ENCODE data around the gene ANGPTL8.

ANGPTL8 gene

GRCh38 chr19:11236324-11237301, 2.8 kb upstream of the ANGPTL8 start:
- no peak for DNase-seq (ENCODE audit: low read depth in 2 of 2)

DNA sequence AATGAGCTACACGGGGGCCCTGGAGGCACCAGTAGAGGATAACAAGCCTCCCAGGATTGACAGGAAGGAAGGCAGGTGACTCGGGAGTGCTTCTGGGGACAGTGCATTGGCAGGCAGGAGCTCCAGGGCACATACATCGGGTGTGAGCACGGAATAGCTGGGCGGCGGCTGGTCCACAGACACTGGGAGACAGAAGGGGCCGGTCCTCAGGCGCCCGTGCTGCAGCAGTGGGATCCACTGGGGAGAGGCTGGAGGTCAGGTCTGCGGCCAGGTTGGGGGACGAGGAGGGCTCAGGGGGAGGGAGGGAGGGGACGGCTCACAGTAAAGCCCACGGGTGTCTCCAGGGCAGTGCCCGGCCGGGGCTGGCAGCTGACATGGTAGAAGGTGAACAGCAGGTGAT, 2.1 kb upstream of the ANGPTL8 start:
- no peak for DNase-seq (ENCODE audit: low read depth in 2 of 2)

GRCh38 chr19:11238041-11238440, 1.4 kb upstream of the ANGPTL8 start:
- no peak for DNase-seq (ENCODE audit: low read depth in 2 of 2)

DNA sequence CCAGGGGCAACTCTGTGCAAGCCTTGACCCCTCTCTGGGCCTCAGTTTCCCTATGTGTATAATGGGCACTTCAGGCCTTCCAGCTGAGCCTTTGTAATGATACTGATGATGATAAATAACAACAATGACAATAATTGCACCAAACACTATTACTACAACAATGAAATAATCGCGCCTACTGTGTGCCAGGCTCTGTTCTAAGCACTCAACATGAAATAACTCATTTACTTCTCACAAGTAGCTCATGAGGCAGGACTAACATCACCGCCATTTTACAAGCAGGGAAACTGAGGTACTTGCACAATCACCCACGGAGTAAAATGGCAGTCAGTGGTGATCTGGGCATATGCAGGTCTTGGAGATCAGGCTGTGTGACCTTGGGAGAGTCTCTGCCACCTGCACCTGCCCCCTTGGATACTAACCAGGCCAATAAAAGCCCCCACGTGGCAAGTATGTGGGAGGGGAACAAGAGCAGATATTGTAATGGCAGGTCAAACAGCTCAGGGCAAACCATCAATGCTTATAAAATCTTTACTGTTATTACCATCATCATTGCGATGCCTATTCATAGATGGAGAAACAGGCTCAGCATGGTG, 540 bp upstream of the ANGPTL8 start:
- DNase-seq (ENCODE audit: low read depth in 2 of 2): no peak

- no peak for DNase-seq (ENCODE audit: low read depth in 2 of 2)
Measured at GRCh38 chr19:11240008-11240444, 607 bp downstream of the ANGPTL8 start.

DNA sequence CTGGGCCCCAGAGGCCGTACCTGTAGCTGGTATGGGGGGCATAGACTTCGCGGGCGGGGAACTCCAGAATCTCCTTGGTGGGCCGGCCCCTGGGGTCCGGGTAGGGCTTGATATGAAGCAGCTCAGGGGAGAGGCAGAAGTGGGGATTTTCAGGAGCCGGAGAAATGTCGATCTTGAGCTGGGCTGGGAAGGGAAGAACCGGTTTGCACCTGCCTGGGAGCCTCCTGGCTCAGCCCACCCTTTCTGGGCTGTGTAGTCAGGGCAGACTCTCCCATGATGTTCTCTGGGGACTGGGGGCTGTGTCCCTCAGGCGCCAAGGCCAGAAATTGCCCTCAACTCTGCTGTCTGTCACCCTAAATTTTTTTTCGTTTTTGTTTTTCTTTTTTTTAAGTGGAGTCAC, 2.6 kb downstream of the ANGPTL8 start:
- DNase-seq (ENCODE audit: low read depth in 2 of 2): no peak

GRCh38 chr19:11242864-11243797, 3.7 kb downstream of the ANGPTL8 start:
- peak; percentile 74 to 81 for DNase-seq (ENCODE audit: low read depth in 2 of 2)

GRCh38 chr19:11243798-11244169, 4.4 kb downstream of the ANGPTL8 start:
- no peak for DNase-seq (ENCODE audit: low read depth in 2 of 2)

GRCh38 chr19:11244846-11245589, 5.6 kb downstream of the ANGPTL8 start:
- no peak for DNase-seq (ENCODE audit: low read depth in 2 of 2)

DNA sequence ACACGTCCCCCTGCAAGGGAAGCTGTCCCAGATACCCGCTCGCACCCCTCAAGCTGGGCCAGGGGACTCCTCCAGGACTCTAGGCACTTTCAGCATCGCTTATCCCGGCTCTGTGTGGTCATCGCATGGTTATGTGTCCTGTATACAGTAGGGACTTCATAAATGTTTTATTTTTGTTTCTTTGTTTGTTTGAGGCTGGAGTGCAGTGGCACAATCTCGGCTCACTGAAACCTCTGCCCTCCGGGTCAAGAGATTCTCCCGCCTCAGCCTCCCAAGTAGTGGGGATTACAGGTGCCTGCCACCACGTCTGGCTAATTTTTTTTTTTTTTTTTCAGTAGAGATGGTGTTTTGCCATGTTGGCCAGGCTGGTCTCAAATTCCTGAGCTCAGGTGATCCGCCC, 7.5 kb downstream of the ANGPTL8 start:
- DNase-seq (ENCODE audit: low read depth in 2 of 2): no peak

- no peak for DNase-seq (ENCODE audit: low read depth in 2 of 2)
Measured at GRCh38 chr19:11247391-11247790, 8.0 kb downstream of the ANGPTL8 start.

- no peak for DNase-seq (ENCODE audit: low read depth in 2 of 2)
Measured at GRCh38 chr19:11247934-11248333, 8.5 kb downstream of the ANGPTL8 start.

DNA sequence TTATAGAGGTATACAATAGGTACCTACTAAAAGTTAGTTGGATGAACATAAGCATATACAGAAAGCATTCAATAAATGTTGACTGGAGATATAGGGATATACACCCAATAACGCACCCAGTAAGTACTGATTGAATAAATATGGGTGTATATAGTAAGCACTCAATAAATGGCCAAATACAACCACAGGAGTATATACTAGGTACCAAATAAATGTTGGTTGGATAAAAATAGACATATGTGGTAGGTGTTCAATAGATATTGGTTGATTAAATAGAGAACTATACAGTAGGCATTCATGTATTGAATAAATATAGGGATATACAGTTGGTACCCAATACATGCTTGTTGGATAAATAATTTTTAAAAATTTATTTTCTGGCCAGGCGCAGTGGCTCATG, 9.4 kb downstream of the ANGPTL8 start:
- no peak for DNase-seq (ENCODE audit: low read depth in 2 of 2)

DNA sequence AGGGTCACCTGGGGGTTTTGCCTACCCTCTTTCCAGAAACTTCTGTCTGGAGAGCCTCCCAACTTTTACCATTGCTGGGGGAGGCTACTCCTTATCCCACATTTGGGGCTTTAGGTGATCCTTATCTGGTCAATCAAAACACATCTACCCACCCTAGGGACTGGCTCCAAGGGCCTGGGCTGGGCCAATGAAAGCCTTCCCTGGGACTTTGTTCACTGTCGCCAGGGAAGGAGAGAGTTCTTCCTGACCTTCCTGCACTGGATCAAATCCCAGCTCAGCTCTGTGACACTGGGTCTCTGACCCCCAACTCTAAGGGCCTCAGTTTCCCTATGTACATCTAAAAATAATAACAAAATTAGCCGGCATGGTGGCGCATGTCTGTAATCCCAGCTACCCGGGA, 11.8 kb downstream of the ANGPTL8 start:
- DNase-seq (ENCODE audit: low read depth in 2 of 2): no peak

DNA sequence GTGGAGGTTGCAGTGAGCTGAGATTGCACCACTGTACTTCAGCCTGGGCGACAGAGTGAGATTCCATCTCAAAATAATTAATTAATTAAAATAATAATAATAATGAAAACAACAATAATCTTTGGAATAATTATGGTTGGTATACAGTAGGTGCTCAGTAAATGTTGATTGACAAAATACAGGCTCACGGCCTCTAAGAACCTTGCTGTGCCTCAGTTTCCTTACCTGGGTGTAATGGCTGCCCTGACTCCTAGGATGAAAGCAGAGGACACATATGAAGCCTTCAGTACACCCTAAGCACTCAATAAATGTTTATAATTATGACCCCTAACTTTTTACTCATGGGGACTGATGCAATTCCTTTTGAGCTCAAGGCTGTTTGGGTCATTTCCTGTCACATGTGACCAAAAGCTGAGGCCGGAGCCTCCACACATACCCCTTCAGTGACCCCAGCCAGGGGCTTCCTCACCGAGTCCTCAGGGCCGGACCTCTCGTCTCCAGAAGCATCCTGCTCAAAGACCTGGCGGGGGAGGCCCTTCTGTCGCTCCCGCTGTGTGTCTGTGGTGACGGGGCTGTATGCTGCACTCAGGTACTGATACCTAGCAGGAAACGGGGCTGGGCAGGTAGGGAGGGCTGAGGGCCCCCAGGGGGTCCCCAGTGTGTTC, 12.4 kb downstream of the ANGPTL8 start:
- DNase-seq (ENCODE audit: low read depth in 2 of 2): no peak

GRCh38 chr19:11252665-11253355, 13.4 kb downstream of the ANGPTL8 start:
- DNase-seq (ENCODE audit: low read depth in 2 of 2): no peak

GRCh38 chr19:11254666-11255065, 15.2 kb downstream of the ANGPTL8 start:
- no peak for DNase-seq (ENCODE audit: low read depth in 2 of 2)

- no peak for DNase-seq (ENCODE audit: low read depth in 2 of 2)
Measured at GRCh38 chr19:11256189-11256588, 16.8 kb downstream of the ANGPTL8 start.

GRCh38 chr19:11257846-11258380, 18.5 kb downstream of the ANGPTL8 start:
- no peak for DNase-seq (ENCODE audit: low read depth in 2 of 2)

- no peak for DNase-seq (ENCODE audit: low read depth in 2 of 2)
Measured at GRCh38 chr19:11260996-11261395, 21.6 kb downstream of the ANGPTL8 start.
